H9 (cell line): ENCODE results near the gene CCDC141. TPM values are rescaled to one million over a fixed set of nuclear protein-coding genes. Genes with fewer than 3 reads are reported as not detected.

ENCODE experiments used
- DNase-seq: peaks from one replicate; pipeline ENCODE4 v3.0.0-alpha.2; 2017
- H2AFZ ChIP-seq: one replicate; pipeline ENCODE4 v1.6.1; 2013; ENCODE audit warnings: mild to moderate bottlenecking, low read length, control low read depth, moderate library complexity
- H2AK5ac ChIP-seq: 2 replicates; pipeline ENCODE4 v1.6.1; 2013; ENCODE audit warnings: low read length, control low read depth, mixed read lengths; ENCODE audit not compliant: insufficient read length
- H2BK120ac ChIP-seq: one replicate; pipeline ENCODE4 v1.6.1; 2013; ENCODE audit warnings: low read depth, mild to moderate bottlenecking, low read length, control low read depth, inconsistent platforms; ENCODE audit not compliant: poor library complexity, severe bottlenecking
- H2BK12ac ChIP-seq: 2 replicates; pipeline ENCODE4 v1.6.1; 2013; ENCODE audit warnings: low read length, control low read depth, mixed read lengths, low read depth; ENCODE audit not compliant: insufficient read length
- H2BK15ac ChIP-seq: 2 replicates; pipeline ENCODE4 v1.6.1; 2013; ENCODE audit warnings: low read depth, low read length, control low read depth
- H2BK20ac ChIP-seq: one replicate; pipeline ENCODE4 v1.6.1; 2013; ENCODE audit warnings: low read depth, mild to moderate bottlenecking, low read length, control low read depth, inconsistent platforms; ENCODE audit not compliant: poor library complexity, severe bottlenecking
- H2BK5ac ChIP-seq: 2 replicates; pipeline ENCODE4 v1.6.1; 2013; ENCODE audit warnings: low read length, control low read depth, mixed read lengths; ENCODE audit not compliant: insufficient read length
- H3K14ac ChIP-seq: 2 replicates; pipeline ENCODE4 v1.6.1; 2013; ENCODE audit warnings: low read length, control low read depth; ENCODE audit not compliant: insufficient read depth
- H3K18ac ChIP-seq: 2 replicates; pipeline ENCODE4 v1.6.1; 2013; ENCODE audit warnings: low read depth, mild to moderate bottlenecking, mixed read lengths, low read length, control low read depth; ENCODE audit not compliant: insufficient read length
- H3K23ac ChIP-seq: 2 replicates; pipeline ENCODE4 v1.6.1; 2013; ENCODE audit warnings: low read length, control low read depth, mixed read lengths, low read depth; ENCODE audit not compliant: insufficient read length
- H3K23me2 ChIP-seq: 2 replicates; pipeline ENCODE4 v1.6.1; 2013; ENCODE audit warnings: low read depth, mild to moderate bottlenecking, mixed read lengths, low read length, control low read depth; ENCODE audit not compliant: insufficient read length, poor library complexity, severe bottlenecking
- H3K27ac ChIP-seq: 2 replicates; pipeline ENCODE4 v1.5.1; 2013; ENCODE audit warnings: low read length, control low read depth, mixed read lengths, low read depth; ENCODE audit not compliant: insufficient read length
- H3K27me3 ChIP-seq: 2 replicates; pipeline ENCODE4 v1.6.1; 2013; ENCODE audit warnings: low read length, control low read depth, inconsistent platforms; ENCODE audit not compliant: insufficient read depth
- H3K4ac ChIP-seq: 2 replicates; pipeline ENCODE4 v1.6.1; 2013; ENCODE audit warnings: low read depth, mild to moderate bottlenecking, control low read depth, inconsistent platforms, low read length, moderate library complexity
- H3K4me1 ChIP-seq: 2 replicates; pipeline ENCODE4 v1.6.1; 2013; ENCODE audit warnings: low read length, control low read depth, inconsistent platforms; ENCODE audit not compliant: insufficient read depth
- H3K4me2 ChIP-seq: 2 replicates; pipeline ENCODE4 v1.6.1; 2013; ENCODE audit warnings: low read length, control low read depth, mixed read lengths; ENCODE audit not compliant: insufficient read length, insufficient read depth
- H3K56ac ChIP-seq: 2 replicates; pipeline ENCODE4 v1.6.1; 2013; ENCODE audit warnings: low read depth, mild to moderate bottlenecking, mixed read lengths, low read length, control low read depth; ENCODE audit not compliant: insufficient read length
- H3K79me1 ChIP-seq: 2 replicates; pipeline ENCODE4 v1.6.1; 2013; ENCODE audit warnings: low read depth, mild to moderate bottlenecking, moderate library complexity, low read length, control low read depth, inconsistent platforms; ENCODE audit not compliant: insufficient read depth, poor library complexity, severe bottlenecking
- H3K79me2 ChIP-seq: 2 replicates; pipeline ENCODE4 v1.6.1; 2013; ENCODE audit warnings: low read length, control low read depth, inconsistent platforms; ENCODE audit not compliant: insufficient read depth
- H3K9ac ChIP-seq: 2 replicates; pipeline ENCODE4 v1.6.1; 2013; ENCODE audit warnings: low read length, control low read depth, mixed read lengths; ENCODE audit not compliant: insufficient read length; ENCODE audit errors: extremely low read depth
- H3K9me3 ChIP-seq: one replicate; pipeline ENCODE4 v1.6.1; 2013; ENCODE audit warnings: low read depth, low read length, inconsistent platforms; ENCODE audit not compliant: control insufficient read depth
- H3T11ph ChIP-seq: one replicate; pipeline ENCODE4 v1.6.1; 2013; ENCODE audit warnings: mild to moderate bottlenecking, low read length, control low read depth, inconsistent platforms
- H4K20me1 ChIP-seq: one replicate; pipeline ENCODE4 v1.6.1; 2013; ENCODE audit not compliant: control insufficient read depth, insufficient read length, insufficient read depth
- H4K5ac ChIP-seq: 2 replicates; pipeline ENCODE4 v1.6.1; 2013; ENCODE audit warnings: low read depth, mild to moderate bottlenecking, mixed read lengths, low read length, control low read depth; ENCODE audit not compliant: insufficient read length
- H4K8ac ChIP-seq: replicated peaks from 2 replicates; pipeline ENCODE4 v1.6.1; 2013; ENCODE audit warnings: low read length, control low read depth, mixed read lengths, low read depth; ENCODE audit not compliant: insufficient read length
- H4K91ac ChIP-seq: 2 replicates; pipeline ENCODE4 v1.6.1; 2013; ENCODE audit warnings: low read depth, mild to moderate bottlenecking, moderate library complexity, mixed read lengths, low read length, control low read depth; ENCODE audit not compliant: insufficient read length
- H3K27ac Mint-ChIP-seq, 3 experiments: 2 replicates in 2 of 3; 3 replicates in 1 of 3; pipeline ENCODE4 v1.8.0; 2020 to 2021; ENCODE audit warnings: mixed read lengths in 3 of 3, mild to moderate bottlenecking in 1 of 3, moderate library complexity in 1 of 3
- H3K27me3 Mint-ChIP-seq: 2 replicates; pipeline ENCODE4 v1.8.0; 2021; ENCODE audit warnings: low read depth, mild to moderate bottlenecking, moderate library complexity, mixed read lengths
- H3K36me3 Mint-ChIP-seq, 3 experiments: 2 replicates in 2 of 3; 3 replicates in 1 of 3; pipeline ENCODE4 v1.8.0; 2020 to 2021; ENCODE audit warnings: low read depth in 3 of 3, mixed read lengths in 3 of 3; ENCODE audit not compliant: insufficient read depth in 1 of 3
- H3K4me1 Mint-ChIP-seq, 2 experiments: 2 replicates each; pipeline ENCODE4 v1.8.0; 2020; ENCODE audit warnings: mixed read lengths in 2 of 2
- H3K4me3 Mint-ChIP-seq, 2 experiments: 2 replicates in 1 of 2; 3 replicates in 1 of 2; pipeline ENCODE4 v1.8.0; 2020 to 2021; ENCODE audit warnings: mild to moderate bottlenecking in 2 of 2, mixed read lengths in 2 of 2, moderate library complexity in 1 of 2
- H3K9me3 Mint-ChIP-seq, 2 experiments: 2 replicates in 1 of 2; 3 replicates in 1 of 2; pipeline ENCODE4 v1.8.0; 2020; ENCODE audit warnings: mild to moderate bottlenecking in 2 of 2, mixed read lengths in 2 of 2, moderate library complexity in 1 of 2
- WGBS: extraction: QIAGEN DNeasy Blood & Tissue Kit; methylation state at CpG from one replicate; pipeline ENCODE4 v1.1.7; 2013; ENCODE audit warnings: missing lambda C conversion rate, low lambda C conversion rate, mixed read lengths; ENCODE audit not compliant: insufficient read length; ENCODE audit errors: extremely low coverage; 5-methylcytosine and 5-hydroxymethylcytosine counted together
- total RNA-seq: library from RNA; stranded (reverse); gene quantifications from 2 replicates; pipeline ENCODE4 v1.2.1, GENCODE V29; 2021
- TF ChIP-seq, protein P1 (sequence below): fragments of 200-600 bp; sonication (generic); conservative IDR thresholded peaks from 3 replicates; pipeline ENCODE4 v1.8.0; 2021; ENCODE audit warnings: antibody characterized with exemption, mild to moderate bottlenecking

CCDC141 gene
- total RNA-seq, 1 experiment from 2014 or later = 1.0 TPM

DNA sequence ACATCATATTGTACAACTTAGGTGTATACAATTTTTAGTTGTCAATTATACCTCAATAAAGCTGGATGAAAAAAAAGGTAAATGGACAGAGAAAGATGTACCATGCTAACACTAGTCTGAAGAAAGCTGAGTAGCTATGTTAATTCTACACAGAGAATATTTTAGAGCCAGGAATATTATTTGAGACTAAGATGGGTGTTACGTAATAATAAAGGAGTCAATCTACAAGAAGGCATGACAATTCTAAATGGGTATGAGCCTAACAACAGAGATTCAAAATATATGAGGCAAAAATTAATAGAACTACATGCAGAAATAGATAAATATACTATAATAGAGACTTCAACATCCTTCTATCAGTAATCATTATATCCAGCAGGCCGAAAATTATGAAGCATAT lies 69.1 kb downstream of the CCDC141 start:
- no peak overlapping the region for H2AK5ac ChIP-seq
- no peaks in the 10 kb centered on the region for H3K23me2 ChIP-seq
- H3K4me2 ChIP-seq = no peak overlapping the region
- no peaks in the 10 kb centered on the region for H3K4me1 ChIP-seq
- H3K56ac ChIP-seq = no peak overlapping the region
- Mint-ChIP-seq H3K4me3 (no peak overlapping the region), H3K36me3 (peaks cover 0 to 11% (median 2%) of the 10 kb centered on the region in 3 experiments; a peak in 4 of 7 replicates), H3K27me3 (no peaks in the 10 kb centered on the region), H3K27ac (no peak overlapping the region), H3K4me1 (peaks cover 2 to 3% of the 10 kb centered on the region in 2 experiments; a peak in 2 of 4 replicates), H3K9me3 (peaks cover 2 to 6% of the 10 kb centered on the region in 2 experiments)
- TF ChIP-seq, protein P1, sequence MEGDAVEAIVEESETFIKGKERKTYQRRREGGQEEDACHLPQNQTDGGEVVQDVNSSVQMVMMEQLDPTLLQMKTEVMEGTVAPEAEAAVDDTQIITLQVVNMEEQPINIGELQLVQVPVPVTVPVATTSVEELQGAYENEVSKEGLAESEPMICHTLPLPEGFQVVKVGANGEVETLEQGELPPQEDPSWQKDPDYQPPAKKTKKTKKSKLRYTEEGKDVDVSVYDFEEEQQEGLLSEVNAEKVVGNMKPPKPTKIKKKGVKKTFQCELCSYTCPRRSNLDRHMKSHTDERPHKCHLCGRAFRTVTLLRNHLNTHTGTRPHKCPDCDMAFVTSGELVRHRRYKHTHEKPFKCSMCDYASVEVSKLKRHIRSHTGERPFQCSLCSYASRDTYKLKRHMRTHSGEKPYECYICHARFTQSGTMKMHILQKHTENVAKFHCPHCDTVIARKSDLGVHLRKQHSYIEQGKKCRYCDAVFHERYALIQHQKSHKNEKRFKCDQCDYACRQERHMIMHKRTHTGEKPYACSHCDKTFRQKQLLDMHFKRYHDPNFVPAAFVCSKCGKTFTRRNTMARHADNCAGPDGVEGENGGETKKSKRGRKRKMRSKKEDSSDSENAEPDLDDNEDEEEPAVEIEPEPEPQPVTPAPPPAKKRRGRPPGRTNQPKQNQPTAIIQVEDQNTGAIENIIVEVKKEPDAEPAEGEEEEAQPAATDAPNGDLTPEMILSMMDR = no peak
- no peak overlapping the region for H2BK12ac ChIP-seq
- H3K23ac ChIP-seq = no peak overlapping the region
- H4K8ac ChIP-seq = no peak overlapping the region
- no peaks in the 10 kb centered on the region for H3K79me1 ChIP-seq
- H3K9ac ChIP-seq = no peak overlapping the region
- H2BK20ac ChIP-seq = no peak overlapping the region
- H3K14ac ChIP-seq = no peak overlapping the region
- H3K27ac ChIP-seq = no peak overlapping the region
- H4K91ac ChIP-seq = no peak overlapping the region
- no peak overlapping the region for H2AFZ ChIP-seq
- H2BK120ac ChIP-seq = no peak overlapping the region
- H3K9me3 ChIP-seq = no peaks in the 10 kb centered on the region
- no peak overlapping the region for H2BK5ac ChIP-seq
- H4K5ac ChIP-seq = no peak overlapping the region
- no peak overlapping the region for H3K18ac ChIP-seq
- H3K4ac ChIP-seq = no peak overlapping the region
- H2BK15ac ChIP-seq = no peak overlapping the region
- H3T11ph ChIP-seq = no peak overlapping the region
- no peaks in the 10 kb centered on the region for H3K79me2 ChIP-seq
- WGBS = no CpG with 5 or more reads among the region's 2 CpGs
- no peaks in the 10 kb centered on the region for H3K27me3 ChIP-seq
- DNase-seq = no peak
- no peaks in the 10 kb centered on the region for H4K20me1 ChIP-seq
